Fibroblast of lung (primary cell): Measurements from ENCODE around the gene CENPF. TPM values are rescaled to one million over a fixed set of nuclear protein-coding genes. Genes with fewer than 3 reads are reported as not detected.

Experiments used
- DNase-seq, 2 donors: peaks; one replicate each; pipeline versions ENCODE4 v3.0.0 to v3.0.0-alpha.2; 2010; ENCODE audit warnings: low read depth in 2 of 2
- H2AFZ ChIP-seq: 2 replicates; pipeline ENCODE4 v1.5.1; 2012; ENCODE audit warnings: low read length, control low read depth, inconsistent platforms
- H3K27ac ChIP-seq: 2 replicates; pipeline ENCODE4 v1.5.1; 2011; ENCODE audit warnings: low read length, control low read depth; ENCODE audit not compliant: insufficient read depth
- H3K27me3 ChIP-seq: 2 replicates; pipeline ENCODE4 v1.5.1; 2011; ENCODE audit warnings: mild to moderate bottlenecking, low read length; ENCODE audit not compliant: control insufficient read depth, insufficient read depth
- H3K36me3 ChIP-seq: 2 replicates; pipeline ENCODE4 v1.5.1; 2011; ENCODE audit warnings: low read length; ENCODE audit not compliant: control insufficient read depth, insufficient read depth
- H3K4me1 ChIP-seq: 2 replicates; pipeline ENCODE4 v1.5.1; 2011; ENCODE audit warnings: low read length; ENCODE audit not compliant: control insufficient read depth, insufficient read depth; ENCODE audit errors: extremely low read depth
- H3K4me2 ChIP-seq: 2 replicates; pipeline ENCODE4 v1.5.1; 2011; ENCODE audit warnings: low read length, control low read depth; ENCODE audit not compliant: insufficient read depth; ENCODE audit errors: extremely low read depth
- H3K4me3 ChIP-seq, 4 experiments: fragments of 200-600 bp in 1 of 4; sonication (generic) in 1 of 4; replicated peaks in 1 of 4; 2 replicates each; pipeline ENCODE4 v1.5.1; 2011 to 2016; ENCODE audit warnings: low read length in 4 of 4, low read depth in 3 of 4, mild to moderate bottlenecking in 3 of 4, control low read depth in 2 of 4, inconsistent platforms in 1 of 4, mixed read lengths in 1 of 4; ENCODE audit not compliant: insufficient read depth in 1 of 4; ENCODE audit errors: control extremely low read depth in 1 of 4
- H3K79me2 ChIP-seq: 2 replicates; pipeline ENCODE4 v1.5.1; 2012; ENCODE audit warnings: mild to moderate bottlenecking, low read length, inconsistent platforms; ENCODE audit not compliant: control insufficient read depth, insufficient read depth
- H3K9ac ChIP-seq: 2 replicates; pipeline ENCODE4 v1.5.1; 2011; ENCODE audit warnings: mild to moderate bottlenecking, low read length, control low read depth; ENCODE audit not compliant: insufficient read depth
- H3K9me3 ChIP-seq: 2 replicates; pipeline ENCODE4 v1.5.1; 2012; ENCODE audit warnings: low read depth, low read length; ENCODE audit not compliant: control insufficient read depth, insufficient read depth
- H4K20me1 ChIP-seq: 2 replicates; pipeline ENCODE4 v1.5.1; 2011; ENCODE audit warnings: low read length; ENCODE audit not compliant: control insufficient read depth, insufficient read depth; ENCODE audit errors: extremely low read depth
- EZH2 ChIP-seq: IDR thresholded peaks from 2 replicates; pipeline ENCODE4 v1.5.1; 2012; ENCODE audit warnings: low read length, control low read depth, mild to moderate bottlenecking; ENCODE audit errors: missing control alignments
- polyA plus RNA-seq, 2 donors: library from polyadenylated mRNA; depleted of rRNA in 1 of 2; stranded (reverse) in 1 of 2; unstranded in 1 of 2; fragments of >200 nt; gene quantifications; 2 replicates each; pipeline ENCODE4 v1.2.1, GENCODE V29; 2011 to 2012; ENCODE audit warnings: missing spikeins in 1 of 2
- total RNA-seq: library from RNA; depleted of rRNA; stranded (reverse); fragments of >200 nt; gene quantifications from 2 replicates; pipeline ENCODE4 v1.2.1, GENCODE V29; 2014
- TF ChIP-seq, protein P1 (sequence below), 2 donors: IDR thresholded peaks in 1 of 2; conservative IDR thresholded peaks in 1 of 2; 1 replicate in 1 of 2; 2 replicates in 1 of 2; pipeline ENCODE4 v1.5.1; 2011 to 2012; ENCODE audit warnings: low read length in 2 of 2, control low read depth in 1 of 2, inconsistent platforms in 1 of 2, low read depth in 1 of 2, mild to moderate bottlenecking in 1 of 2

The CENPF gene
- total and polyA plus RNA-seq, 2 donors (not counting 1 experiment from before 2014, with no cell fraction given), result 12.0 to 13.2 TPM

GRCh38 chr1:214677945-214678344, 75.0 kb downstream of the CENPF start:
- H3K9ac ChIP-seq, result no peak overlapping the region
- TF ChIP-seq, protein P1, sequence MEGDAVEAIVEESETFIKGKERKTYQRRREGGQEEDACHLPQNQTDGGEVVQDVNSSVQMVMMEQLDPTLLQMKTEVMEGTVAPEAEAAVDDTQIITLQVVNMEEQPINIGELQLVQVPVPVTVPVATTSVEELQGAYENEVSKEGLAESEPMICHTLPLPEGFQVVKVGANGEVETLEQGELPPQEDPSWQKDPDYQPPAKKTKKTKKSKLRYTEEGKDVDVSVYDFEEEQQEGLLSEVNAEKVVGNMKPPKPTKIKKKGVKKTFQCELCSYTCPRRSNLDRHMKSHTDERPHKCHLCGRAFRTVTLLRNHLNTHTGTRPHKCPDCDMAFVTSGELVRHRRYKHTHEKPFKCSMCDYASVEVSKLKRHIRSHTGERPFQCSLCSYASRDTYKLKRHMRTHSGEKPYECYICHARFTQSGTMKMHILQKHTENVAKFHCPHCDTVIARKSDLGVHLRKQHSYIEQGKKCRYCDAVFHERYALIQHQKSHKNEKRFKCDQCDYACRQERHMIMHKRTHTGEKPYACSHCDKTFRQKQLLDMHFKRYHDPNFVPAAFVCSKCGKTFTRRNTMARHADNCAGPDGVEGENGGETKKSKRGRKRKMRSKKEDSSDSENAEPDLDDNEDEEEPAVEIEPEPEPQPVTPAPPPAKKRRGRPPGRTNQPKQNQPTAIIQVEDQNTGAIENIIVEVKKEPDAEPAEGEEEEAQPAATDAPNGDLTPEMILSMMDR (conservative IDR thresholded peaks at IDR 0.05 in 1 of 2, IDR thresholded peaks at IDR 0.05 in 1 of 2; ENCODE audit: low read depth in 1 of 2, low read length in 2 of 2), result no peak
- TF ChIP-seq EZH2, result no peak
- H3K27me3 ChIP-seq, result no peaks in the 10 kb centered on the region
- H3K27ac ChIP-seq, result no peak overlapping the region
- H3K9me3 ChIP-seq, result no peaks in the 10 kb centered on the region
- no peak for DNase-seq
- H3K79me2 ChIP-seq, result no peaks in the 10 kb centered on the region
- no peaks in the 10 kb centered on the region for H3K4me1 ChIP-seq
- no peak overlapping the region for H3K4me3 ChIP-seq
- H3K4me2 ChIP-seq, result no peak overlapping the region
- no peak overlapping the region for H2AFZ ChIP-seq
- H4K20me1 ChIP-seq, result no peaks in the 10 kb centered on the region
- no peaks in the 10 kb centered on the region for H3K36me3 ChIP-seq

- Histone ChIP-seq H3K36me3 (no peaks in the 10 kb centered on the region), H3K4me3 (no peak overlapping the region), H3K27me3 (no peaks in the 10 kb centered on the region), H3K9ac (no peak overlapping the region), H3K79me2 (no peaks in the 10 kb centered on the region), H2AFZ (no peak overlapping the region), H4K20me1 (no peaks in the 10 kb centered on the region), H3K9me3 (no peaks in the 10 kb centered on the region), H3K4me1 (no peaks in the 10 kb centered on the region), H3K4me2 (no peak overlapping the region), H3K27ac (no peak overlapping the region)
- DNase-seq, result peak in 1 of 2 donors; percentile 44
- TF ChIP-seq, protein P1 (conservative IDR thresholded peaks at IDR 0.05 in 1 of 2, IDR thresholded peaks at IDR 0.05 in 1 of 2; ENCODE audit: low read depth in 1 of 2, low read length in 2 of 2), result no peak
- TF ChIP-seq EZH2, result no peak
Measured at GRCh38 chr1:214678386-214678785, 75.4 kb downstream of the CENPF start.

DNA sequence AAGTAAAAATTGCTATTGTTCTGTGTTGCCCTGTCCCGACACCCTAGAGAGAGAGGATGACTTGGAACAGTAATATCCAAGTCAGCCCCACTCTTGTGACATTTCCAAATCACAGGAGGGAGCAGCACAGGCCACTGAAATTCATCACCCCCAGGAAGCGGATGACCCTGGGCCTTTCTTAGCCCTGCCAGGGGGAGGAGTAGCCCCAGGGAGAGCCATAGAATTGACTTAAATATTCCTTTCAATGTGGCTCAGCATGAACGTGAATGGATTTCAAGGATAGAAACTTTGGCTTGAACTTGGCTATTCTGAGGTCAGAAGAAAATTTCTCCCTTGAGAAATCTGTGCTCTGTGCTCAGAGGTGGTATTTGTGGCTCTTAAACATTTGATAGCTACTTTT, 80.6 kb downstream of the CENPF start:
- Histone ChIP-seq H3K9me3 (no peaks in the 10 kb centered on the region), H3K4me2 (no peak overlapping the region), H3K9ac (no peak overlapping the region), H3K4me3 (no peak overlapping the region), H3K36me3 (no peaks in the 10 kb centered on the region), H4K20me1 (no peaks in the 10 kb centered on the region), H3K27me3 (no peaks in the 10 kb centered on the region), H3K27ac (no peak overlapping the region), H3K79me2 (no peaks in the 10 kb centered on the region), H3K4me1 (no peaks in the 10 kb centered on the region), H2AFZ (no peak overlapping the region)
- no peak for TF ChIP-seq EZH2
- DNase-seq, result no peak
